Nephron (organoid): ENCODE results near the gene XIRP2.

Experiments used
- H3K27ac Mint-ChIP-seq, 3 experiments: 2 replicates each; pipeline ENCODE4 v1.8.0; 2020; ENCODE audit warnings: mixed read lengths in 3 of 3, mild to moderate bottlenecking in 2 of 3, moderate library complexity in 1 of 3
- H3K27me3 Mint-ChIP-seq: 2 replicates; pipeline ENCODE4 v1.8.0; 2021; ENCODE audit warnings: low read depth, mild to moderate bottlenecking, moderate library complexity, mixed read lengths
- H3K36me3 Mint-ChIP-seq: 2 replicates; pipeline ENCODE4 v1.8.0; 2020; ENCODE audit warnings: low read depth, mixed read lengths
- H3K4me1 Mint-ChIP-seq: 2 replicates; pipeline ENCODE4 v1.8.0; 2020; ENCODE audit warnings: mixed read lengths
- H3K4me3 Mint-ChIP-seq, 3 experiments: 2 replicates each; pipeline ENCODE4 v1.8.0; 2020; ENCODE audit warnings: mild to moderate bottlenecking in 3 of 3, mixed read lengths in 3 of 3, moderate library complexity in 2 of 3
- H3K9me3 Mint-ChIP-seq: 2 replicates; pipeline ENCODE4 v1.8.0; 2020; ENCODE audit warnings: mixed read lengths
- TF ChIP-seq, protein P1 (sequence below), 3 experiments: fragments of 200-600 bp; sonication (generic); IDR thresholded peaks; one replicate each; pipeline ENCODE4 v1.5.0; 2021; ENCODE audit warnings: antibody characterized with exemption in 3 of 3; ENCODE audit not compliant: unreplicated experiment in 3 of 3

The XIRP2 gene

DNA sequence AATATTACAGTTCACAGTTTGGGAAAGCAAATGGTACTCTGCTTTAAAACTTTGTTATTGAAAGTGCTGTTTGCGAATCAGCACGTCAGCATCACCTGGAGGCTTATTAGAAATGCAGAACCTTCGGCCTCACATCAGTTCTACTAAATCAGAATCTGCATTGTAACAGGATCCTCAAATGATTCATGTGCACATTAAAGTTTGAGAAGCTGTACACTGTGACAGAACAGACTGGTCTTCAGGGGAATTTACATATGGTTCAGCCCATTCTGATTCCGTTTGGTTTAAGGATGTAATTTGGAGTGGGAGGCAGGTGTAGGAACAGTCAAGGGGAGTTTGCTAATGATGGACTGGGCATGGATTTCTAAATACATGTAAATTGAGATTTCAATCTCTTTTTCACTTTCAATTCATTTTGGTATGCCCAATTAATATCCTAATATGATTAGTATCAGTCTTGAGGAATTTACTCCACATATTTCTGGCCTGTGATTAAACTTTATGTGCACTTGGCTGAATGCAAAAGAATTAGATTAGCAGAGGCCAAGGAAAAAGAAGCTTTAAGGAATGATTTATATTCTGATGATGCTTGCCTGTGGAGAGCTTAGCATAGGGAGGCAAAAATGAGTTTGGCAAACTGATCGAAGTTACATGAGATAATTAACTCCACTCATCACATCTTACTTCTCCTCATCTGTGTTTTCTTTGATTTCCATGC lies 248.8 kb downstream of the XIRP2 start:
- Mint-ChIP-seq H3K4me1 (peaks cover 38% of the 10 kb centered on the region), H3K4me3 (no peak overlapping the region), H3K36me3 (no peaks in the 10 kb centered on the region), H3K27ac (peak overlapping the region in 2 of 3 experiments; percentile 7 to 54), H3K9me3 (no peaks in the 10 kb centered on the region), H3K27me3 (no peaks in the 10 kb centered on the region)
- TF ChIP-seq, protein P1, sequence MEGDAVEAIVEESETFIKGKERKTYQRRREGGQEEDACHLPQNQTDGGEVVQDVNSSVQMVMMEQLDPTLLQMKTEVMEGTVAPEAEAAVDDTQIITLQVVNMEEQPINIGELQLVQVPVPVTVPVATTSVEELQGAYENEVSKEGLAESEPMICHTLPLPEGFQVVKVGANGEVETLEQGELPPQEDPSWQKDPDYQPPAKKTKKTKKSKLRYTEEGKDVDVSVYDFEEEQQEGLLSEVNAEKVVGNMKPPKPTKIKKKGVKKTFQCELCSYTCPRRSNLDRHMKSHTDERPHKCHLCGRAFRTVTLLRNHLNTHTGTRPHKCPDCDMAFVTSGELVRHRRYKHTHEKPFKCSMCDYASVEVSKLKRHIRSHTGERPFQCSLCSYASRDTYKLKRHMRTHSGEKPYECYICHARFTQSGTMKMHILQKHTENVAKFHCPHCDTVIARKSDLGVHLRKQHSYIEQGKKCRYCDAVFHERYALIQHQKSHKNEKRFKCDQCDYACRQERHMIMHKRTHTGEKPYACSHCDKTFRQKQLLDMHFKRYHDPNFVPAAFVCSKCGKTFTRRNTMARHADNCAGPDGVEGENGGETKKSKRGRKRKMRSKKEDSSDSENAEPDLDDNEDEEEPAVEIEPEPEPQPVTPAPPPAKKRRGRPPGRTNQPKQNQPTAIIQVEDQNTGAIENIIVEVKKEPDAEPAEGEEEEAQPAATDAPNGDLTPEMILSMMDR (IDR thresholded peaks at IDR 0.05; ENCODE audit: unreplicated experiment in 3 of 3) = no peak

DNA sequence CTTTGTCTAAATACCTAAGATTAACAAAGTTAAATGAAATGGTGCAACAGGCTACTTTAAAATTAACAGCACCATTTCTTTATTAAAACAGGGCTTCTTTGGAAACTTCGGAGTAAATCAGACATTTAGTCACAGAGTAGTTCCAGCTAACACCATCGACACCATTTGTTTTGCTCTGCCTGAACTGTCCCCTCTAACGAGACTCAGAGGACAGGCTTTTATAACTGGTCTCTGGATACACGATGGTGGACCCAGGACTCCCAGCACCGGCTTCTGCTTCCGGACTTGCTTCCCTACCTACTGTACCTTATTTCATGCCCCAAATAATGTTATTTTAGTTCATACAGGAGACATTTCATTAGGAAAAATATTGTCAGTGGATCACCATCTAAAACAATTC lies 252.1 kb downstream of the XIRP2 start:
- H3K27me3 Mint-ChIP-seq = no peaks in the 10 kb centered on the region
- TF ChIP-seq, protein P1 (IDR thresholded peaks at IDR 0.05; ENCODE audit: unreplicated experiment in 3 of 3) = no peak
- no peaks in the 10 kb centered on the region for H3K9me3 Mint-ChIP-seq
- peak overlapping the region; percentile 77 to 97 (median 94) for H3K27ac Mint-ChIP-seq
- H3K4me1 Mint-ChIP-seq = peaks cover 48% of the 10 kb centered on the region
- no peaks in the 10 kb centered on the region for H3K36me3 Mint-ChIP-seq
- no peak overlapping the region for H3K4me3 Mint-ChIP-seq

- no peaks in the 10 kb centered on the region for H3K36me3 Mint-ChIP-seq
- TF ChIP-seq, protein P1 (IDR thresholded peaks at IDR 0.05; ENCODE audit: unreplicated experiment in 3 of 3) = no peak
- no peaks in the 10 kb centered on the region for H3K27me3 Mint-ChIP-seq
- peak overlapping the region; percentile 77 to 97 (median 94) for H3K27ac Mint-ChIP-seq
- no peaks in the 10 kb centered on the region for H3K9me3 Mint-ChIP-seq
- H3K4me3 Mint-ChIP-seq = no peak overlapping the region
- peaks cover 44% of the 10 kb centered on the region for H3K4me1 Mint-ChIP-seq
Observed at GRCh38 chr2:167140767-167141166, 252.5 kb downstream of the XIRP2 start.

- Mint-ChIP-seq H3K27me3 (no peaks in the 10 kb centered on the region), H3K27ac (peak overlapping the region in 1 of 3 experiments; percentile 15), H3K4me3 (no peak overlapping the region), H3K9me3 (peaks cover 2% of the 10 kb centered on the region), H3K4me1 (peaks cover 34% of the 10 kb centered on the region), H3K36me3 (no peaks in the 10 kb centered on the region)
- TF ChIP-seq, protein P1 (IDR thresholded peaks at IDR 0.05; ENCODE audit: unreplicated experiment in 3 of 3) = no peak
Observed at GRCh38 chr2:167142554-167142953, 254.3 kb downstream of the XIRP2 start.

- Mint-ChIP-seq H3K27me3 (no peaks in the 10 kb centered on the region), H3K4me3 (no peak overlapping the region), H3K9me3 (peaks cover 4% of the 10 kb centered on the region), H3K27ac (no peak overlapping the region), H3K4me1 (peaks cover 29% of the 10 kb centered on the region), H3K36me3 (no peaks in the 10 kb centered on the region)
- TF ChIP-seq, protein P1 (IDR thresholded peaks at IDR 0.05; ENCODE audit: unreplicated experiment in 3 of 3) = no peak
Observed at GRCh38 chr2:167144179-167144898, 256.1 kb downstream of the XIRP2 start.
